OCI-LY1 (cell line): Measurements from ENCODE around the gene ADAMTS4.

Source experiments
- H2AFZ ChIP-seq: fragments of 200-600 bp; sonication (generic), shearing (Covaris generic); 2 replicates; pipeline ENCODE4 v1.6.0; 2014; ENCODE audit warnings: antibody characterized with exemption, mild to moderate bottlenecking, low read length
- H3F3A ChIP-seq: fragments of 200-600 bp; sonication (generic), shearing (Covaris generic); 2 replicates; pipeline ENCODE4 v1.6.0; 2014; ENCODE audit warnings: mild to moderate bottlenecking, antibody characterized with exemption, low read length, moderate library complexity; ENCODE audit not compliant: insufficient read depth
- H3K27ac ChIP-seq: fragments of 200-600 bp; sonication (generic); 2 replicates; pipeline ENCODE4 v1.5.1; 2014; ENCODE audit warnings: low read length, mixed run types, mild to moderate bottlenecking, low read depth; ENCODE audit not compliant: poor library complexity, severe bottlenecking
- H3K27me3 ChIP-seq: fragments of 200-600 bp; sonication (generic); 2 replicates; pipeline ENCODE4 v1.6.0; 2014; ENCODE audit warnings: antibody characterized with exemption, mild to moderate bottlenecking, low read length, moderate library complexity; ENCODE audit not compliant: insufficient read depth
- H3K36me3 ChIP-seq: fragments of 200-600 bp; sonication (generic); 2 replicates; pipeline ENCODE4 v1.6.1; 2014; ENCODE audit warnings: mild to moderate bottlenecking, antibody characterized with exemption, low read length, moderate library complexity, mixed read lengths; ENCODE audit not compliant: insufficient read depth
- H3K4me1 ChIP-seq: fragments of 200-600 bp; sonication (generic); 2 replicates; pipeline ENCODE4 v1.5.1; 2014; ENCODE audit warnings: mild to moderate bottlenecking, low read length, moderate library complexity; ENCODE audit not compliant: insufficient read depth, severe bottlenecking
- H3K4me2 ChIP-seq: fragments of 200-600 bp; sonication (generic), shearing (Covaris generic); 2 replicates; pipeline ENCODE4 v1.6.1; 2014; ENCODE audit warnings: low read length
- H3K4me3 ChIP-seq: fragments of 200-600 bp; sonication (generic); 2 replicates; pipeline ENCODE4 v1.5.1; 2014; ENCODE audit warnings: low read length, low read depth, mild to moderate bottlenecking, mixed read lengths; ENCODE audit not compliant: poor library complexity, severe bottlenecking
- H3K79me2 ChIP-seq: fragments of 200-600 bp; shearing (Covaris generic); 2 replicates; pipeline ENCODE4 v1.6.1; 2016; ENCODE audit warnings: mixed run types, low read length, mixed read lengths; ENCODE audit not compliant: insufficient read depth
- H3K9ac ChIP-seq: fragments of 200-600 bp; sonication (generic), shearing (Covaris generic); 2 replicates; pipeline ENCODE4 v1.6.1; 2014; ENCODE audit warnings: mild to moderate bottlenecking, low read length, mixed read lengths
- H3K9me2 ChIP-seq: fragments of 200-600 bp; sonication (generic), shearing (Covaris generic); 2 replicates; pipeline ENCODE4 v1.6.1; 2014; ENCODE audit warnings: low read depth, mild to moderate bottlenecking, low read length, mixed read lengths
- H3K9me3 ChIP-seq: fragments of 200-600 bp; shearing (Covaris generic); 2 replicates; pipeline ENCODE4 v1.6.1; 2014; ENCODE audit warnings: low read length, mixed read lengths
- H4K20me1 ChIP-seq: fragments of 200-600 bp; sonication (generic), shearing (Covaris generic); 2 replicates; pipeline ENCODE4 v1.6.0; 2016; ENCODE audit warnings: mild to moderate bottlenecking, low read length; ENCODE audit not compliant: insufficient read depth
- CTCF ChIP-seq: fragments of 200-600 bp; sonication (generic), shearing (Covaris generic); IDR thresholded peaks from 2 replicates; pipeline ENCODE4 v1.5.1; 2017; ENCODE audit warnings: mild to moderate bottlenecking, antibody characterized with exemption, low read length, moderate library complexity, mixed read lengths
- EZH2 ChIP-seq: fragments of 200-600 bp; sonication (generic), shearing (Covaris generic); IDR thresholded peaks from 2 replicates; pipeline ENCODE4 v1.8.0; 2017; ENCODE audit warnings: borderline replicate concordance, mixed run types, mild to moderate bottlenecking, antibody characterized with exemption, low read length, moderate library complexity, mixed read lengths

Gene ADAMTS4

GRCh38 chr1:161190962-161191521, 7.8 kb downstream of the ADAMTS4 start:
- H3K36me3 ChIP-seq = no peaks in the 10 kb centered on the region
- H3K4me3 ChIP-seq = no peak overlapping the region
- no peak overlapping the region for H3K9ac ChIP-seq
- no peaks in the 10 kb centered on the region for H4K20me1 ChIP-seq
- H3K79me2 ChIP-seq = no peaks in the 10 kb centered on the region
- no peaks in the 10 kb centered on the region for H3K9me3 ChIP-seq
- H3K4me2 ChIP-seq = no peak overlapping the region
- no peak for TF ChIP-seq CTCF
- TF ChIP-seq EZH2 = no peak
- no peaks in the 10 kb centered on the region for H3K9me2 ChIP-seq
- no peaks in the 10 kb centered on the region for H3K27me3 ChIP-seq
- 0 out of 2 replicates have a peak, but pooled peaks cover 3% of the 10 kb centered on the region for H3F3A ChIP-seq
- no peak overlapping the region for H2AFZ ChIP-seq
- H3K4me1 ChIP-seq = peaks cover 20% of the 10 kb centered on the region
- H3K27ac ChIP-seq = no peak overlapping the region

DNA sequence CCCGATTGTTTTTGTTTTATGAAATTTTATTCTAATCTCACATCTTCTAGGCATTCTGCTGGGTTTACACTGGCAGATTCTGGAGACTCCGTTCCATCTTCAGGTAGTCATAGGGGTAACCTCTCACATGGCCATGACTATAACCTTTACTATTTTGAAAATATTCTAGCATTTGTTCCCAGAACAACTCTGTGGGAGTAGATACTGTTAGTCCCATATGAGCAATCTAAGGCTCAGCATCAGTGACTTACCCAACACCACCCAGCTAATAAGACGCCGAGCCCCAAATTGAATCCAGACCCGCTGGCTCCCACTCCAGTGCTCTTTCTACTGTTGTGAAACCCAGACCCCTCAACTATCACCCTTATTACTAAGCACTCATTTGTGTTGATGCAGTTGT, 9.8 kb downstream of the ADAMTS4 start:
- Histone ChIP-seq H2AFZ (no peak overlapping the region), H3K36me3 (no peaks in the 10 kb centered on the region), H3K27ac (no peak overlapping the region), H3K4me1 (peaks cover 35% of the 10 kb centered on the region), H3F3A (0 out of 2 replicates have a peak, but pooled peaks cover 4% of the 10 kb centered on the region), H3K27me3 (no peaks in the 10 kb centered on the region), H3K9me3 (no peaks in the 10 kb centered on the region), H4K20me1 (no peaks in the 10 kb centered on the region), H3K4me2 (no peak overlapping the region), H3K4me3 (no peak overlapping the region), H3K79me2 (no peaks in the 10 kb centered on the region), H3K9ac (no peak overlapping the region), H3K9me2 (no peaks in the 10 kb centered on the region)
- TF ChIP-seq EZH2 = no peak
- TF ChIP-seq CTCF = no peak

DNA sequence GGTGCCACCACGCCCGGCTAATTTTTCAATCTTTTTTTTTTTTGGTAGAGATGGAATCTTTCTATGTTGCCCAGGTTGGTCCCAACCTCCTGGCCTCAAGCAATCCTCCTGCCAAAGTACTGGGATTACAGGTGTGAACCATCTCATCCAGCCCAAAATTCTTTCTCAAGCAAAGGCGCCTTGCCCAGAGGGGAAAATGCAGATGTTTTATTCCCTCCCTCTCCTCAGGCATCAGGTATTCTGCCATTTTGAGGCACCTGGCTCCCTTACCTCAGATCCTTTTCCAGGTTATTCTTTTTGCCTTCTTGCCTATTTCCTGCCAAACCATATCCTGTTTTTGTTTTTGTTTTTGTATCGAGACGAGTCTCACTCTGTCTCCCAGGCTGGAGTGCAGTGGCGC, 10.5 kb downstream of the ADAMTS4 start:
- H4K20me1 ChIP-seq = no peaks in the 10 kb centered on the region
- no peaks in the 10 kb centered on the region for H3K27me3 ChIP-seq
- H3K4me2 ChIP-seq = no peak overlapping the region
- H3F3A ChIP-seq = 0 out of 2 replicates have a peak, but pooled peaks cover 4% of the 10 kb centered on the region
- H3K79me2 ChIP-seq = no peaks in the 10 kb centered on the region
- H3K27ac ChIP-seq = no peak overlapping the region
- H3K36me3 ChIP-seq = no peaks in the 10 kb centered on the region
- no peak overlapping the region for H3K4me3 ChIP-seq
- TF ChIP-seq EZH2 = no peak
- H2AFZ ChIP-seq = no peak overlapping the region
- no peak overlapping the region for H3K9ac ChIP-seq
- peaks cover 35% of the 10 kb centered on the region for H3K4me1 ChIP-seq
- H3K9me2 ChIP-seq = no peaks in the 10 kb centered on the region
- H3K9me3 ChIP-seq = no peaks in the 10 kb centered on the region

DNA sequence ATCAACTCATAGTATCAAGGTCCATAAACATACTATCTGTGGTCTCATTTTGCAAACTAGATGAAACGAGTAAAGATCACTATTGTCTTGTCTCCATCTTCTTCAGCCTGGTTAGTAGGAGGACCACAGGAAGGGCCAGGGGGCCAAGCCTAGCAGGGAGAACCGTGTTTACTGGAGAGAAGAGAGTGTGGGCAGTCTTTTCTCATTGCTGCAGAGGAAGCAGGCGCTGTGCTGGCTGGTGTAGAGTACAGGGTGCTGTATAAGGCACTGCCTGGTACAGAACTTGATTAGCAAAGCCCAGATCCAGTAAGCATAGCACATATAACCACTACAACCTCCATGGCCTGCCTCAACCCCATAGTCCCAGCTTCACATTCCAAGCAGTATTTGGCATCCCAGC, 11.5 kb downstream of the ADAMTS4 start:
- Histone ChIP-seq H4K20me1 (no peaks in the 10 kb centered on the region), H3K9me3 (no peaks in the 10 kb centered on the region), H2AFZ (no peak overlapping the region), H3K4me3 (no peak overlapping the region), H3K9me2 (no peaks in the 10 kb centered on the region), H3K4me1 (peaks cover 37% of the 10 kb centered on the region), H3K27ac (peak overlapping the region; percentile 85), H3K9ac (no peak overlapping the region), H3K27me3 (no peaks in the 10 kb centered on the region), H3K79me2 (no peaks in the 10 kb centered on the region), H3K4me2 (no peak overlapping the region), H3F3A (0 out of 2 replicates have a peak, but pooled peaks cover 4% of the 10 kb centered on the region), H3K36me3 (no peaks in the 10 kb centered on the region)
- TF ChIP-seq CTCF (no peak), EZH2 (no peak)
